HG03469 (cell line): ENCODE data around the gene DSN1.

Experiments
- ATAC-seq: cut with Tn5 transposase; IDR thresholded peaks from one replicate; pipeline ENCODE4 v1.9.1; 2021; ENCODE audit warnings: mild to moderate bottlenecking, moderate library complexity, moderate number of reproducible peaks; ENCODE audit not compliant: unreplicated experiment

The DSN1 gene

DNA sequence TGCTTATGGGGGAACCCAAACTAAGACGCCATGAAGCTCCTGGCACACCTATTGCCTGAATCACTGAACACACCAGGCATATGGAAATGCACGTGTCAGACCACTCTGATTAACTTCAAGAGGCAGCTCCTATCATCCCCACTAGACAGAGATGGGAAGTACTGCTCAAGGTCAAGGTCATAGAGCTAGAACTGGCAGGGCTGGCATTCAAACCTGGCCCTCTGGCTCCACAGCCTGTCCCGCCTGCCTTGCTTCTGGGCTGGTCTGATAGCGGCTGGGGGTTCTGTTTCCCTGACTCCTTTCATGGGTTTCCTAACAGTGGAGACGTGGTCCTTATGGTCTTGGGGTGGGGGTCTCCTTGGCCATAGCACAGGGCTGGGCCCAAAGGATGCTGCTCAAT lies 22.6 kb upstream of the DSN1 start:
- no peak for ATAC-seq

DNA sequence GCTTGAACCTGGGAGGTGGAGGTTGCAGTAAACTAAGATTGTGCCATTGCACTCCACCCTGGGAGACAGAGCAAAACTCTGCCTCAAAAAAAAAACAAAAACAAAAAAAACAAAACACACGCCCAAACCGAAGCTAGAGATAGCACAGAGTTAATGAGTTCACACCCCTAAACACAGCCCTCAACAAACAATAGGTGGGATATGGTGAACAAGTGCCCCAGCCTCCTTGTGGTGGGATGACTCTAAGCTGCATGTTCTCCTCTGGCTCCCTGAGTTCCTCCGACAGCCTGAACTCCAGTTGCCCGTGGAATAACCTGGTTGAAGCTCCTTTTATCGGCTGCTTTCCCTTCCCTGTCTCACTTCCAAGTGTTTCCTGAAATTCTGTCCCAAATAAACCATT lies 22.1 kb upstream of the DSN1 start:
- no peak for ATAC-seq

DNA sequence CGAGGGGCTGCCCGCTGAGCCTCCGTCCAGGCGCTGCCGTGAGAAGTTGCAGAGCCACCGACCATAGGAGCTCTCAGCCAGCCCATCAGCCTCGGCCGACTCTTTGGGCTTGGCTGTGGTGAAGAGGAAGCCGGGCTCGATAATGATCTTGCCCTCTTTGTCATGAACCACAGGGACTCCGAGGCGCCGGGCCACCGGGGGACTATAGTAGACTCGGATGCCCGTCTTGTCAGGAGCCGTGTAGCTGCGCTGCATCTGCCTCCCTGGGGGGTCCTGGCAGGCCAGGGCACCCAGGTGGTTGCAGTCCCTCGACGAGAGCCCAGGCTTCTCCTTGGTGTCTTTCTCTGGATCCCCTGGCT lies 20.5 kb upstream of the DSN1 start:
- no peak for ATAC-seq

DNA sequence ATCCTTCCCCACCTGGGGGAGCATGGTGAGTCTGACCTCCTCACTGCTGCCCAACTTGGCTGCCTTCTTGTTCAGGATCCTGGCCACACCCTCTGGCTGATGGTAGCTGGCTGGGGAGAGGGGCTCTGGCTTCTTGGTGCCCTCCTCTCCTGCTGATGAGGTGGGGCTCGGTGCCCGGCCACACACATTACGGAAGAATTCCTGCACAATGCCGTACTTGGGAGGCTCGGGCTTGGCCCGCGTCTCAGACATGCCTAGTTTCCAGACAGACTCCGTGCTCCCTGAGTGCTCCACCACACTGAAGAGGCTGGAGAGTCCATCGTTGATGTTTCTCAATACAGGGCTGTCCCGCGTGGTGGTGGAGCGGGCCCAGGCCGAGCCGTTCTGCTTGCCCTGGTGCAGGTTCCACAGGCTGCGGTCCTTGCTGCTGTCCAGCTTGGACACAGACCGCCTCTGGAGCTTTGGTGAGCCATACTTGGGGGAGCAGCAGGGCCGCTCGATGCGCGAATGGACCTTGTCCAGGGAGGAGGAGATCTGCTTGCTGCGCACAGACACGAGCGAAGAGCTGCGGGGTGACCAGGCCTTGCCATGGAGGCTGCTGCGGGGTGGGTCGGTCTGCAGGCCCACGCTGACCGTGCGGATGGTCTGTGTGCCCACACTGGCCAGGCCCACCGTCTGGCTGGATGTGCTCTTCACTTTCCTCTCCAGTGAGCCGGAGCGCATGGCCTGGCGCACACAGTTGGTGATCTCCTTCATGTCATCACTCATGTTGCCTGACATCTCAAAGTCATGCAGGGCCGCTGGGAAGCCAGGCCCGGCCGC lies 19.9 kb upstream of the DSN1 start:
- no peak for ATAC-seq

DNA sequence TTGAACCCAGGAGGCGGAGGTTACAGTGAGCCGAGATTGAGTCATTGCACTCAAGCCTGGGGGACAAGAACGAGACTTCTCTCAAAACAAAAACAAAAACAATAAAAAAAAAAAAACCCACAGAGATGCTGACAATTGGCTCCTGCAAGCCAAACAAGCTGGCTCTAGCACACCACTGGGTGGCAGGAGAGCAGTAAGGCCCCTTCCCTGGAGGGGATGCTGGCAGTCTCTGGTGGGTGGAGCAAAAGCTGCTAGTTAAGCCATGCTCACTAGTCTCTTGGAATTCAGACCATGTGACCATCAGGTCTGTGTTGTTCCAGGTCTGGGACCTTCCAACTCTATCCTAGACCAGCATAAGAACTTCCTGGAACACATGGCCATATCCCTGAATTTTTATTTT lies 18.9 kb upstream of the DSN1 start:
- ATAC-seq: no peak

DNA sequence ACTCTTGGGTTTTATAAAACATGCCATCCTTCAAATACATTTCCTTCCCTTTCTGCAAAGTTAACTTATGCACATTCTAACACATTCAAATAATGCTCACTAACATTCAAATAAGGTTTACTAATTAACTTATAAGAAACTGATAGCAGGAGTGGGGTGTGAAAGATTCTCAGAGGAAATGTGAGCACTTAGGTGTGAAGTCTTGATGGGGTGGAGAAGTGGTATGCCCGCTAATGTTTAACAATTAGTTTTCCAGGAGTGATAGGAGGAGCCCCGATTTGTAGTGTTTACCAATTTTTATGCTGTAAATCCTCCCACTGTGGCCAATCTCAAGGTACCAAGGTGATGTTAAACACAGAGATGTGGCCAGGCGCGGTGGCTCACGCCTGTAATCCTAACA lies 18.3 kb upstream of the DSN1 start:
- ATAC-seq: no peak

DNA sequence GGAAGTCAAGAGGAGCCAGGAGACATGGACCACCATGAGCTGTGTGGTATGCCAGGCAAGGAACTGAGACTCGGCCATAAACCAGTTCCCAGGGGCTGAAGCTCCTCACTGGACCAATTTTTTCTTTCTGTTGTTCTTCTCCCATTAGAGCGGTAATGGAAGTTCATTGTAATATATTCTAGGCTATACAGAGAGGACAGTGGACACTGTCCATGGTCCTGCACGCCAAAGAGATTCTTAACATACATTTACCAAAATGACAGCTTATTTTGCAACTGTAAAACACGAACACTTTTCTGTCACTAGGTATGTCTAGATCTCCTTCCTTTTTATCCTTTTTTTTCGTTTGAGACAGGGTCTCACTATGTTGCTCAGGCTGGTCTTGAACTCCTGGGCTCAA lies 13.1 kb upstream of the DSN1 start:
- no peak for ATAC-seq

DNA sequence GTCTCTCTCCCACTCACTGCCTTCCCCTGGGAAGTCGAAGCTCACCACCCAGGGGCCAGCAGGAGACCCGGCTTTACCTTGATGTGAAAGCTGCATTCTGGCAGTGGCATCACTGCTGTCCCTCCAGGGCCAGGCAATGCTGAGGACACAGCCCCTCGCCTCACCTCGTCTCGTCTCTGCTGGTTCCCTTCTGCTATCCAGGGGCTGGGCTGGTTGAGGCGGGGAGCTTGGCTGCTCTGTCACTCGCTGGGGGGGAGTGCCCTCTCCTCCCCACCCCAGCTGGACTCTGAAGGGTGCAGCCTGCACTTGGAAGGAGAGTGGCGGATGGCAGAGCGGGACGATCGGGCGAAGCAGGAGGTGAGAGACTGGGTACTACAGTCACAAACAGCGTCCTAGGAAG lies 12.7 kb upstream of the DSN1 start:
- ATAC-seq: no peak

DNA sequence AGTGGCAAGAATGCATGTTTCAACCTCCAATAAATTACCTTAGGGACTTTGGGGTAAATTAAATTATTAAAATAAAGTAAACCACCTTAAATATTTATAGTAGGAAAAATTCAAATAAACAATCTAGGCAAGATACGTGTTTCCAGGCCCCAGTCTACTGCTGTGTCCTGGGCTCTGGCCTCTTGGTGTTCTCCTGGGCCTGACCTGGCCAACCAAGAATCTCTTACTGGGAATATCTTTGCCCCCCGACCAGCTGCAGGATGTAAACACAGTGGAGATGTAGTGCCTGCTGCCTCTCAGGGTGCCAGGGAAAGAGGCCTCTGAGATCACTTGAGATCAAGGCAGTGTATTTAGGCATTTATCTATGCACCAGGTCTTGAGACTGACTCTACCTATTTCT lies 11.7 kb upstream of the DSN1 start:
- ATAC-seq: no peak

DNA sequence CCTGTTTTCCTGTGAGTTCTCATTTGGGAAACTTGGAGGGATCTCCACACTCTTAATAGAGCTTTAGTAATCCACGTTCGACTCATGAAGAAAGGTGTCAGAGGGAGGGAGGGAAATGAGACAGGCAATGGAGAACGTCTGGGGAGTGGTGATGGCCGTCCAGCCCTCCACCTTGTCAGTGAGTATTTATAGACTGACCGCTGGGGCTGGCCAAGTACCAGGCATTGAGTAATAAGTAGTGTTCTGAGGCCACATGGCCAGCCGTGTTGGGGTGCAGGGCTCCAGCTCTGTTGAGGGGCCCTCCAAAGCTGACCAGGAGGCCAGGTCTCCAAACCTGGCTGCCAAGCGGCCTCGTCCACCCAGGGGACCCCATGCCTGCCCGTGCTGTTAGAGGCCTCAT lies 11.3 kb upstream of the DSN1 start:
- ATAC-seq: no peak

DNA sequence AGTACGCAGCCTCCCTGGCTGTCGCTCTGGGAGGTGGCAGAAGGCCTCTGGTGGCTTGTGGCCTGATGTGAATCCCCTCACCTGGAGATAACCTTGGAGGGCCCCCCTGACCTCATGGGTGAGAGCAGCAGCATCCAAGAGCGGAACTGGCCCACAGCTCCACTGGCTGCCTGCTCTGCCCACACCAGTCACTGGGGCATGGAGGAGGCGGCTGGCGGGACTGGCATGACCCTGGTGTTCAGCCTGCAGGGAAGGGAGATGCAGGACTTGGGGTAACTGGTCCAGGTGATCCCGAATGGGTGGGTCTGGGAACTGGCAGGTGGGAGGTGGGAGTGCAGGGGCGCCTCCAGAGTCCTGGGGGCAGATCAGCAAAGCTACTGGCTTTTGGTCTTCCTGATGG lies 10.6 kb upstream of the DSN1 start:
- ATAC-seq: no peak

DNA sequence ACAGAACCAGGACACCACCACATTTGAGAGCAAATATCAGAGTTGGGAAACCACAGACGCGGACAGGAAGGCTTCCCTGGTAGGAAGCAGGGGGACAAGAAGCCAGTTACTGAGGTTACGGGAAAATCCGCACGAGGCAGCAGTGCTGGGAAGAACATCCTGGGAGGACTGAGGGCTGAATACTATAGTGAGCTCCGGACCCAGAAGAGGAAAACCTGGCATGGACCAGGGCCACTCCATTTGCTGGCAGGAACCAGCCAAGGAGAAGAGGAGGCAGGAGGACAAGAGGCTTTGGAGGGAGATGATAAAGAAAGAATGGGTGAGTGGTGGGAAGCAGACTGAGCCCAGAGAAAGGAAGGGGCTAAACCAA lies 6.1 kb upstream of the DSN1 start:
- no peak for ATAC-seq

DNA sequence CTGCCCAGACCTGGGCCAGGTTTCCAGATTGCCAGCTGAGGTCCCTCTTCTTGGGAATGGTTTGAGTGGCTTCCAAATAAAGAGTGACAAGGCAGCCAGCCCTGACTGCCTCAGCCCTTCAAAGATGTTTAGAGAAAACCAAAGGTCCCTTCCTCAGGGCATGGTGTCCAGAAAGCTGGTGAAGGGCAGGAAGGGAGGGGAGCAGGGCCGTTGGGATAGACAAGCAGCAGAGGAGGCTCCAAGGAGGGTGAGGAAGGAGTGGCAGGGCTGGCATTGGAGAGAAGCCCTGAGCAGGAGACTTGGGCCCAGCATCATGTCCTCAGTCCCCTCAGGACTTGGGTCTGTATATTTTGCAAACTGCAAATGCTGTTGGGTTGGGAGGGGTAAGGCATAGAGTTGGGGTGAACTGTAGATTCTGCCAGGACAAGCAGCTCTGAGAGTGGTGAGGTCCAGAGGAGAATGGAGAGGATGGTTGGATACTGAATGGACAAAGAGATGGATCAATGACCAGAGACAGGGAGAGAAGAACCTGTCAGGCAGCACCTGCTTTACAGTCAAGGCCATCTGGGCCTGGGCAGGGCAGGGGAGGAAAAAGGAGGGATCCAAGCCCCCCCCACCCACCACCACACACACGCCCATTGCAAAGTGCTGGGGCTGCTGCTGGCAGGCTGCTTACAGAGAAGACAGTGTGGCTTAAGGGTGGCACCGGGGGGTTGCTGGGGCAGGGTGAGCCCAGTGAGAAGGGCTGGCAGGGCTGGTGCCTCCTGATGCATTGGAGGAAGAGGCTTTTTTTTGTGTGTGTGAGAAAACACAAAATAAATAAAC lies 5.5 kb upstream of the DSN1 start:
- ATAC-seq: no peak

DNA sequence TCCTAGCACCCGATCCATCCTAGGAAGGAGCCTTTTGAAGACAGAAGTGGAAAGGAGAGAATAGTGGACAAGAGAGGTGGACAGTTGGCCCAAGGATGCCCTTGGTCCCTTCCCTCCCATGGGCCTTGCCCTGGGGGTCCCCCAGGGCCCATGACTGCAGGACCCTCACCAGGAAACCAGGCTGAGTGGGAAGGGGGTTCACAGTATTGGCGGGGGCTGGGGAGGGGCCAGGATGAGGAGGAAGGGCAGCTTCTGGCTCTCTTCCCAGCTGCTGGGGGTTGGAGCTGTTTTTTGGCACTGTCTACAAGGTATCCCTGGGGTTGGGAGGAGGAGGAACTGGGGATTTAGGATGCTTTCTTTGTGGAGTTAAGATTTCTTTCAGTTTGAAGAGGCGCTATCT lies 4.0 kb upstream of the DSN1 start:
- ATAC-seq: no peak

DNA sequence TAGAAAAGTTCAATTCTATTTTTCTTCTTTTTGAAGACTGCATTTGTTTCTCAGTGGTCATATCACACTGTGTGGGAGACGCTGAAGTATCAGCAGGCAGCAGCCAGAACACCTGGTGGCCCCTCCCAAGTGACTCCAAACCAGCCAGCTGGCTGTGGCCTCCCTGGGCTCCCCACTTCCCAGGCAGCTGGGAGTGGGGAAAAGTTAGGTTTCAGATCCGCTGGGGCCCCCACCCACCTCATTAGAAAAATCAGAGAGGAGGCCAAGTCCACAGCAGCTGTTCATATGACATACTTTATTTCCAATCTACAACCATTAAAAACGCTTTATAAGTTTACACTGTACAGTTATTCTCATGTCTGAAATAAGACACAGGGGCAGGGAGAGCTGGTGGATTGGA lies 3.6 kb upstream of the DSN1 start:
- no peak for ATAC-seq

DNA sequence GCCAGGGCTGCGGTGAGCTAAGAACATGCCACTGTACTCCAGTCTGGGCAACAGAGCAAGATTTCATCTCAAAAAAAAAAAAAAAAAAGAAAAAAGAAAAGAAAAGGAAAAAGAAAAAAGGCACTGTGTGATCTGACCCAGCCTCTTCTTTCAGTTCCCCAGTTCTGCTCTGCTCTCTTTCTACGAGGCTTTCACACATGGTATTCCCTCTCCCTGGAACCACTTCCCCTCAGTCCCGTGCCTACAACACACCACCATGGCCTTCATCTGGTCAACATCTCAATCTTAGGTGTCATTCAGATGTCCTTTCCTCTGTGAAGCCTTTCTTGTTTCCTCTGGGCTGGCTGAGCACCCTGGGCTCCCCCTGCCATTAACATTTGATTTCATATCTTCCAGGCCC lies 2.3 kb upstream of the DSN1 start:
- ATAC-seq: no peak

DNA sequence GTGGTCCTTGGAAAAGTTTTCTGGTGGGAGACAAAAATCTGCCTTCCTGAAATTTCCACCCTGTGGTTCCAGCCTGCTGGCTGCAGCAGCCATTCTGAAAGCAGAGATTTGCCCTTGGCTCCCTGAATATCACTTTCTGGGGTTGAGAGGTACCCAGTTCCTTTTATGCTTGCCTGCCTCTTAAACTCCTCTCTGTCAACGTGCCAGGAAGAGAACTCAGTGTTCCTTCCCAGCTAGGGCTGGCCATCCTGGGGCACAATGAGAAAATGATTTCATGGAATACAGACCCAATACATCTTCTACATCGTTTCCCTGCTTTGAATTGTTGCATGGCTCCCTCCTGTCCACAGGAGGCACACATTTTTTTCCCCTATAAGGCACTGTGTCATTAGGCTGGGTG lies 1.6 kb upstream of the DSN1 start:
- ATAC-seq: no peak

DNA sequence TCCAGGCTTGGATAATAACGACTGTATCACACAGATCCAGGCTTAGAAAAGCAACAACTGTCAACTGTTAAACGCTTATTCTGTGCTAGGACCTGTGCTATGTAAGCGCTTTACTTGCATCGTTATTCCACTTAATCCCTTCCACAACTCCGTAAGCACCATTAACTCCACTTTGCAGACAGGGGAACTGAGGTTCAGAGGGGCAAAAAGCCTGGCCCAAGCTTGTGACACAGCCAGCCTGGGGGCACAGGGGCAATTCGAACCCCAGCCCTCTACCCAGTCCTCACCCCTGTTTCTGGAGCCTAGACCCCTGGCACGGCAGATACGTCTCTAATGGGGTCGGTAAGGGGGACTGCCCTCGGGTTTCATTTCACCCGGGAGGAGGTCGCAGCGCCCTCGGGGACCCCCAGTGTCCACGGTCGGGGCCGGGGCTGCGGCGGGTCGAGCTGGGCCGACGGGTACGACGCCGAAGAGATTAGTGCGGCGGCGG lies 411 bp downstream of the DSN1 start:
- no peak for ATAC-seq

DNA sequence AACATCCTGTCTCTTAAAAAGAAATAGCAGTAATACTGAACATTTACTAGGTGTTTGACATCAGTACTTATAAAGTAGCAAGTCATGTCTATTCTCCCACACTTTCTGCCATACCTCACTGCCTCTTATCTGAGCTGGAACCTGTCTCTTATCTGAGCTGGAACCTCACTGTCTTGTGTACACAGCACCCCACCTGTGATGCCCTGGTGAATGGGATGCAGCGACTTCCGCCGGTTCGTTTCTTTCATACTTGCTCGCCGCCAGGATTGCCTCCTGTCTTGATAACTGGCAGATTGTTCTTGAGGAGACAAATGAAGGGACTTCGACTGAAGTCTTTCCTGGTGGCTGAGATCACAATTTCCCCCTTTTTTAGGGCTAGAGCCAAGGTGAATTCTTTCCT lies 2.9 kb downstream of the DSN1 start:
- no peak for ATAC-seq

DNA sequence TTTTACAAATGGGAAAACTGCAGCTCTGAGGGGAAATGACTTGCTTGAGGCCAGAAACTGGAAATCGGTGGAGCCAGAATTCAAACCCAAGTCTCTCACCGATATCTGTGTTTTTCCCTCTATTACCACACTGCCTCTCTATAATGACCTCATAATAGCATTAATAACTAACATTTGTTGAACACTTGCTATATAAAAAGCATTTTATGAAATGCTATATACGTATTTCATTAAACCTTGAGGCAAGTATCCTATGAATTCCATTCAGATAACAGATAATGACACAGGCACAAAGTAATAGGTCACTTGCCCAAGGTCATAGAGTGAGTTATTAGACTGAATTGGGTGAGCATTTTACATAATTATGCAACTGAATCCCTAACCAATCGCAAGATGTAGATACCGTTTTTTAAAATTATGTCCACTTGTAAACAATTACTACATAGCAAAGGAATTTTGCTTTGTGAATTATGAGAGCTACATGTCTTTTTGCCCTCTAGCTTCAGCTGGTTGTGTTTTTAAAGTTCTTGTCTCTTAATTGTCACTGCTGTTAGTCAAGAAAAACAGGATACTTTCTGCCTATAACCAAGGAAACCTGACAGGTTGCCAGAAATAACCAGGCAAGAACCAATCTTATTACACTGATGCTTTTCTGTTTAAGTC lies 4.7 kb downstream of the DSN1 start:
- no peak for ATAC-seq

DNA sequence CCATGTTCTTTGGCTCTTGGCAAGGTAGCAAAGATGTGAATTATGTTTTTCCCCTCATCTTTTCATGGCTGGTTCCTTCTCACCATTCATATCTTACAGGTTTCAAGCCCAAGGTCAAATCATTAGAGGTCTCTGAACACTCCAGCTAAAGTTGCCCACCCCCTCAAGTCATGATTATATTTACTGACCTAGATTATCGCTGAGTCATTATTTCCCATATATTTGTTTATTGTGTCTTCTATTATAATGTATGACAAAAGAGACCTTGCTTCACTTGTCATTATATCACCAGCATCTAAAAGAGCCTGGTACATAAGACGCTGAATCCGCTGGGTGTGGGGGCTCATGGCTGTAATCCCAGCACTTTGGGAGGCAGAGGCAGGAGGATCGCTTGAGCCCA lies 12.4 kb downstream of the DSN1 start:
- no peak for ATAC-seq

DNA sequence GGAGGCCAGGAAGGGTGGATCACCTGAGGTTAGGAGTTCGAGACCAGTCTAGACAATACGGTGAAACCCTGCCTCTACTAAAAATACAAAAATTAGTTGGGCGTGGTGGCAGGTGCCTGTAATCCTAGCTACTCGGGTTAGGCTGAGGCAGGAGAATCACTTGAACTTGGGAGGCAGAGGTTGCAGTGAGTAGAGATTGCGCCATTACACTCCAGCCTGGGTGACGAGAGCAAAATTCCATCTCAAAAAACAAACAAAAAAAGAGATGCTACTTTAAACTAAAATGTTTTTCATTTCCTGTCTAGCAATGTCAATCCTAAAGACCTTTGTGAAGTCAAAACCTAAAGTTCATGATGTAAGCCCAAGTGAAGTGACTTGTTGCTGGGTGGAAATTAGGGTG lies 12.9 kb downstream of the DSN1 start:
- no peak for ATAC-seq
